GM23338 (cell line): ENCODE data around the gene CIRBP. TPM values are rescaled to one million over a fixed set of nuclear protein-coding genes. Genes with fewer than 3 reads are reported as not detected.

ENCODE experiments used
- ATAC-seq: fragments of 200-7000 bp; cut with Tn5 transposase; 3 replicates; pipeline ENCODE4 v1.9.1; 2020
- DNase-seq: peaks from one replicate; pipeline ENCODE4 v3.0.0-alpha.2; 2015; ENCODE audit warnings: low spot score
- H2AFZ ChIP-seq: fragments of 200-600 bp; sonication (generic); 2 replicates; pipeline ENCODE4 v1.8.0; 2016; ENCODE audit warnings: antibody characterized with exemption, mild to moderate bottlenecking, moderate library complexity
- H3F3A ChIP-seq: fragments of 200-600 bp; sonication (generic); replicated peaks from 2 replicates; pipeline ENCODE4 v1.8.0; 2017; ENCODE audit warnings: antibody characterized with exemption, mixed run types, low read depth
- H3K27ac ChIP-seq: fragments of 200-600 bp; sonication (generic); 2 replicates; pipeline ENCODE4 v1.6.1; 2016; ENCODE audit warnings: low read depth
- H3K27me3 ChIP-seq: fragments of 200-600 bp; sonication (generic); 2 replicates; pipeline ENCODE4 v1.8.0; 2016; ENCODE audit warnings: mild to moderate bottlenecking, mixed run types, moderate library complexity; ENCODE audit not compliant: insufficient read depth
- H3K36me3 ChIP-seq: fragments of 200-600 bp; sonication (generic); 2 replicates; pipeline ENCODE4 v1.8.0; 2016; ENCODE audit warnings: mild to moderate bottlenecking; ENCODE audit not compliant: insufficient read depth
- H3K4me1 ChIP-seq: fragments of 200-600 bp; sonication (generic); 2 replicates; pipeline ENCODE4 v1.8.0; 2016; ENCODE audit warnings: mild to moderate bottlenecking, moderate library complexity; ENCODE audit not compliant: insufficient read depth
- H3K4me2 ChIP-seq: fragments of 200-600 bp; sonication (generic); 2 replicates; pipeline ENCODE4 v1.7.1; 2017; ENCODE audit warnings: mixed run types
- H3K4me3 ChIP-seq: fragments of 200-600 bp; sonication (generic); 2 replicates; pipeline ENCODE4 v1.6.1; 2016; ENCODE audit warnings: mixed run types
- H3K79me2 ChIP-seq: fragments of 200-600 bp; sonication (generic); replicated peaks from 2 replicates; pipeline ENCODE4 v1.8.0; 2017; ENCODE audit warnings: mild to moderate bottlenecking; ENCODE audit not compliant: insufficient read depth
- H3K9me2 ChIP-seq: fragments of 200-600 bp; sonication (generic); 2 replicates; pipeline ENCODE4 v1.8.0; 2017; ENCODE audit not compliant: insufficient read depth
- H4K20me1 ChIP-seq: fragments of 200-600 bp; sonication (generic); replicated peaks from 2 replicates; pipeline ENCODE4 v1.8.0; 2017; ENCODE audit warnings: mild to moderate bottlenecking; ENCODE audit not compliant: insufficient read depth
- H3K27ac Mint-ChIP-seq: 2 replicates; pipeline ENCODE4 v1.8.0; 2020; ENCODE audit warnings: inconsistent platforms, mild to moderate bottlenecking, moderate library complexity, mixed read lengths
- H3K27me3 Mint-ChIP-seq: 3 replicates; pipeline ENCODE4 v1.8.0; 2022; ENCODE audit warnings: low read depth, mild to moderate bottlenecking, moderate library complexity, mixed read lengths, inconsistent platforms; ENCODE audit not compliant: insufficient read depth, poor library complexity
- H3K36me3 Mint-ChIP-seq: 3 replicates; pipeline ENCODE4 v1.8.0; 2021; ENCODE audit warnings: low read depth, mild to moderate bottlenecking, inconsistent platforms, moderate library complexity, mixed read lengths
- H3K4me1 Mint-ChIP-seq: 3 replicates; pipeline ENCODE4 v1.8.0; 2020; ENCODE audit warnings: mild to moderate bottlenecking, inconsistent platforms, mixed read lengths
- H3K4me3 Mint-ChIP-seq: 3 replicates; pipeline ENCODE4 v1.8.0; 2021; ENCODE audit warnings: moderate library complexity, mild to moderate bottlenecking, inconsistent platforms, mixed read lengths
- H3K9me3 Mint-ChIP-seq: 3 replicates; pipeline ENCODE4 v1.8.0; 2020; ENCODE audit warnings: moderate library complexity, mild to moderate bottlenecking, inconsistent platforms, mixed read lengths
- CREB1 ChIP-seq: fragments of 250-450 bp; sonication (Bioruptor Pico); IDR thresholded peaks from 2 replicates; pipeline ENCODE4 v1.5.0; 2020; ENCODE audit warnings: low read depth, mild to moderate bottlenecking, moderate library complexity
- EZH2 ChIP-seq: fragments of 200-600 bp; sonication (generic); IDR thresholded peaks from one replicate; pipeline ENCODE4 v1.8.0; 2017; ENCODE audit warnings: antibody characterized with exemption, mild to moderate bottlenecking, low read depth; ENCODE audit not compliant: unreplicated experiment
- EZH2phosphoT487 ChIP-seq: fragments of 200-600 bp; sonication (generic); IDR thresholded peaks from one replicate; pipeline ENCODE4 v1.8.1; 2018; ENCODE audit warnings: antibody characterized with exemption; ENCODE audit not compliant: unreplicated experiment
- JUNB ChIP-seq: IDR thresholded peaks from one replicate; pipeline ENCODE4 v1.6.1; 2016; ENCODE audit warnings: antibody characterized with exemption; ENCODE audit not compliant: unreplicated experiment
- NANOG ChIP-seq: IDR thresholded peaks from 2 replicates; pipeline ENCODE4 v1.6.1; 2016; ENCODE audit warnings: antibody characterized with exemption, borderline replicate concordance
- POLR2AphosphoS5 ChIP-seq: IDR thresholded peaks from 2 replicates; pipeline ENCODE4 v1.6.1; 2016; ENCODE audit warnings: antibody characterized with exemption, low read depth
- STAT1 ChIP-seq: IDR thresholded peaks from one replicate; pipeline ENCODE4 v1.6.1; 2016; ENCODE audit warnings: antibody characterized with exemption; ENCODE audit not compliant: unreplicated experiment
- ZNF114 ChIP-seq: fragments of 250-450 bp; sonication (Bioruptor Pico); IDR thresholded peaks from 2 replicates; pipeline ENCODE4 v1.5.0; 2020; ENCODE audit warnings: mild to moderate bottlenecking, moderate library complexity
- ZNF331 ChIP-seq: fragments of 250-450 bp; sonication (Bioruptor Pico); IDR thresholded peaks from 2 replicates; pipeline ENCODE4 v1.5.0; 2020; ENCODE audit warnings: low read depth, mild to moderate bottlenecking, moderate library complexity
- polyA plus RNA-seq: library from polyadenylated mRNA; unstranded; fragments of >200 nt; fragmentation: Nextera tagmentation; extraction: Ambion mirVana; gene quantifications from 2 replicates; pipeline ENCODE4 v1.2.1, GENCODE V29; 2016
- total RNA-seq: library from RNA; depleted of rRNA; stranded (reverse); fragments of >200 nt; shearing (Covaris generic); gene quantifications from 2 replicates; pipeline ENCODE4 v1.2.3, GENCODE V29; 2014
- TF ChIP-seq, protein P1 (sequence below), 2 experiments: fragments of 200-600 bp in 1 of 2; sonication (generic) in 1 of 2; conservative IDR thresholded peaks; 2 replicates each; pipeline versions ENCODE4 v1.5.1 to v1.6.1; 2016 to 2017; ENCODE audit warnings: antibody characterized with exemption in 2 of 2, low read depth in 2 of 2, mild to moderate bottlenecking in 2 of 2, moderate library complexity in 1 of 2
- TF ChIP-seq, protein P2 (sequence below): IDR thresholded peaks from one replicate; pipeline ENCODE4 v1.6.1; 2018; ENCODE audit warnings: antibody characterized with exemption; ENCODE audit not compliant: unreplicated experiment
- TF ChIP-seq, protein P3 (sequence below): fragments of 250-450 bp; sonication (Bioruptor Pico); IDR thresholded peaks from 2 replicates; pipeline ENCODE4 v1.5.0; 2020; ENCODE audit warnings: mild to moderate bottlenecking, moderate library complexity
- TF ChIP-seq, protein P4 (sequence below): IDR thresholded peaks from 2 replicates; pipeline ENCODE4 v1.6.1; 2016; ENCODE audit warnings: antibody characterized with exemption

The CIRBP gene
- total and polyA plus RNA-seq, 2 experiments from 2014 or later = 153 to 202 TPM

DNA sequence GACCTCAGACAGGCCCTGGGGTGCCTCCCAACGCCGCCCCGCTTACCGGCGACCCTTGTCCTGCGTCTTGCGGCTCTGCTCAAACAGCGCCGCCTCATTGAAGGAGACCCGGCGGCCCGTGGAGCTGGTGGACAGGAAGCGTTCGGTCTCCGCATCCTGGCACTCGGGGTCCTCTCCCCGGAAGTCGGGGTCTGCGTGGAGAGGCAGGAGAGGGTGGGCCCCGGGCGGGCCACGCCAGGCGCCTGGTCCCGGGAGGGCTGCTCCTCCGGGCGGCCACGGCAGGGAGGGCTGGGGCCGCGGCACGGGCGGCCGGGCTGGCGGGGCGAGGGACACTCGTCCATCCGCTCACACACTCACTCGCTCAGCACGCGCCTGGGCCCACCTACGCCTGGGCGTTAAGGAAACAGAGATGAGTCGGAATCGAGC, 34.2 kb upstream of the CIRBP start:
- DNase-seq = no peak
- no peak for TF ChIP-seq JUNB
- no peak for TF ChIP-seq CREB1 (CRISPR knock-in tag)
- TF ChIP-seq, protein P1, sequence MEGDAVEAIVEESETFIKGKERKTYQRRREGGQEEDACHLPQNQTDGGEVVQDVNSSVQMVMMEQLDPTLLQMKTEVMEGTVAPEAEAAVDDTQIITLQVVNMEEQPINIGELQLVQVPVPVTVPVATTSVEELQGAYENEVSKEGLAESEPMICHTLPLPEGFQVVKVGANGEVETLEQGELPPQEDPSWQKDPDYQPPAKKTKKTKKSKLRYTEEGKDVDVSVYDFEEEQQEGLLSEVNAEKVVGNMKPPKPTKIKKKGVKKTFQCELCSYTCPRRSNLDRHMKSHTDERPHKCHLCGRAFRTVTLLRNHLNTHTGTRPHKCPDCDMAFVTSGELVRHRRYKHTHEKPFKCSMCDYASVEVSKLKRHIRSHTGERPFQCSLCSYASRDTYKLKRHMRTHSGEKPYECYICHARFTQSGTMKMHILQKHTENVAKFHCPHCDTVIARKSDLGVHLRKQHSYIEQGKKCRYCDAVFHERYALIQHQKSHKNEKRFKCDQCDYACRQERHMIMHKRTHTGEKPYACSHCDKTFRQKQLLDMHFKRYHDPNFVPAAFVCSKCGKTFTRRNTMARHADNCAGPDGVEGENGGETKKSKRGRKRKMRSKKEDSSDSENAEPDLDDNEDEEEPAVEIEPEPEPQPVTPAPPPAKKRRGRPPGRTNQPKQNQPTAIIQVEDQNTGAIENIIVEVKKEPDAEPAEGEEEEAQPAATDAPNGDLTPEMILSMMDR (conservative IDR thresholded peaks at IDR 0.05; ENCODE audit: low read depth in 2 of 2) = no peak
- TF ChIP-seq EZH2 = no peak
- TF ChIP-seq, protein P2, sequence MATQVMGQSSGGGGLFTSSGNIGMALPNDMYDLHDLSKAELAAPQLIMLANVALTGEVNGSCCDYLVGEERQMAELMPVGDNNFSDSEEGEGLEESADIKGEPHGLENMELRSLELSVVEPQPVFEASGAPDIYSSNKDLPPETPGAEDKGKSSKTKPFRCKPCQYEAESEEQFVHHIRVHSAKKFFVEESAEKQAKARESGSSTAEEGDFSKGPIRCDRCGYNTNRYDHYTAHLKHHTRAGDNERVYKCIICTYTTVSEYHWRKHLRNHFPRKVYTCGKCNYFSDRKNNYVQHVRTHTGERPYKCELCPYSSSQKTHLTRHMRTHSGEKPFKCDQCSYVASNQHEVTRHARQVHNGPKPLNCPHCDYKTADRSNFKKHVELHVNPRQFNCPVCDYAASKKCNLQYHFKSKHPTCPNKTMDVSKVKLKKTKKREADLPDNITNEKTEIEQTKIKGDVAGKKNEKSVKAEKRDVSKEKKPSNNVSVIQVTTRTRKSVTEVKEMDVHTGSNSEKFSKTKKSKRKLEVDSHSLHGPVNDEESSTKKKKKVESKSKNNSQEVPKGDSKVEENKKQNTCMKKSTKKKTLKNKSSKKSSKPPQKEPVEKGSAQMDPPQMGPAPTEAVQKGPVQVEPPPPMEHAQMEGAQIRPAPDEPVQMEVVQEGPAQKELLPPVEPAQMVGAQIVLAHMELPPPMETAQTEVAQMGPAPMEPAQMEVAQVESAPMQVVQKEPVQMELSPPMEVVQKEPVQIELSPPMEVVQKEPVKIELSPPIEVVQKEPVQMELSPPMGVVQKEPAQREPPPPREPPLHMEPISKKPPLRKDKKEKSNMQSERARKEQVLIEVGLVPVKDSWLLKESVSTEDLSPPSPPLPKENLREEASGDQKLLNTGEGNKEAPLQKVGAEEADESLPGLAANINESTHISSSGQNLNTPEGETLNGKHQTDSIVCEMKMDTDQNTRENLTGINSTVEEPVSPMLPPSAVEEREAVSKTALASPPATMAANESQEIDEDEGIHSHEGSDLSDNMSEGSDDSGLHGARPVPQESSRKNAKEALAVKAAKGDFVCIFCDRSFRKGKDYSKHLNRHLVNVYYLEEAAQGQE = no peak
- no peak for TF ChIP-seq NANOG
- TF ChIP-seq POLR2AphosphoS5 = no peak
- TF ChIP-seq ZNF331 (CRISPR knock-in tag) = no peak
- TF ChIP-seq, protein P3, sequence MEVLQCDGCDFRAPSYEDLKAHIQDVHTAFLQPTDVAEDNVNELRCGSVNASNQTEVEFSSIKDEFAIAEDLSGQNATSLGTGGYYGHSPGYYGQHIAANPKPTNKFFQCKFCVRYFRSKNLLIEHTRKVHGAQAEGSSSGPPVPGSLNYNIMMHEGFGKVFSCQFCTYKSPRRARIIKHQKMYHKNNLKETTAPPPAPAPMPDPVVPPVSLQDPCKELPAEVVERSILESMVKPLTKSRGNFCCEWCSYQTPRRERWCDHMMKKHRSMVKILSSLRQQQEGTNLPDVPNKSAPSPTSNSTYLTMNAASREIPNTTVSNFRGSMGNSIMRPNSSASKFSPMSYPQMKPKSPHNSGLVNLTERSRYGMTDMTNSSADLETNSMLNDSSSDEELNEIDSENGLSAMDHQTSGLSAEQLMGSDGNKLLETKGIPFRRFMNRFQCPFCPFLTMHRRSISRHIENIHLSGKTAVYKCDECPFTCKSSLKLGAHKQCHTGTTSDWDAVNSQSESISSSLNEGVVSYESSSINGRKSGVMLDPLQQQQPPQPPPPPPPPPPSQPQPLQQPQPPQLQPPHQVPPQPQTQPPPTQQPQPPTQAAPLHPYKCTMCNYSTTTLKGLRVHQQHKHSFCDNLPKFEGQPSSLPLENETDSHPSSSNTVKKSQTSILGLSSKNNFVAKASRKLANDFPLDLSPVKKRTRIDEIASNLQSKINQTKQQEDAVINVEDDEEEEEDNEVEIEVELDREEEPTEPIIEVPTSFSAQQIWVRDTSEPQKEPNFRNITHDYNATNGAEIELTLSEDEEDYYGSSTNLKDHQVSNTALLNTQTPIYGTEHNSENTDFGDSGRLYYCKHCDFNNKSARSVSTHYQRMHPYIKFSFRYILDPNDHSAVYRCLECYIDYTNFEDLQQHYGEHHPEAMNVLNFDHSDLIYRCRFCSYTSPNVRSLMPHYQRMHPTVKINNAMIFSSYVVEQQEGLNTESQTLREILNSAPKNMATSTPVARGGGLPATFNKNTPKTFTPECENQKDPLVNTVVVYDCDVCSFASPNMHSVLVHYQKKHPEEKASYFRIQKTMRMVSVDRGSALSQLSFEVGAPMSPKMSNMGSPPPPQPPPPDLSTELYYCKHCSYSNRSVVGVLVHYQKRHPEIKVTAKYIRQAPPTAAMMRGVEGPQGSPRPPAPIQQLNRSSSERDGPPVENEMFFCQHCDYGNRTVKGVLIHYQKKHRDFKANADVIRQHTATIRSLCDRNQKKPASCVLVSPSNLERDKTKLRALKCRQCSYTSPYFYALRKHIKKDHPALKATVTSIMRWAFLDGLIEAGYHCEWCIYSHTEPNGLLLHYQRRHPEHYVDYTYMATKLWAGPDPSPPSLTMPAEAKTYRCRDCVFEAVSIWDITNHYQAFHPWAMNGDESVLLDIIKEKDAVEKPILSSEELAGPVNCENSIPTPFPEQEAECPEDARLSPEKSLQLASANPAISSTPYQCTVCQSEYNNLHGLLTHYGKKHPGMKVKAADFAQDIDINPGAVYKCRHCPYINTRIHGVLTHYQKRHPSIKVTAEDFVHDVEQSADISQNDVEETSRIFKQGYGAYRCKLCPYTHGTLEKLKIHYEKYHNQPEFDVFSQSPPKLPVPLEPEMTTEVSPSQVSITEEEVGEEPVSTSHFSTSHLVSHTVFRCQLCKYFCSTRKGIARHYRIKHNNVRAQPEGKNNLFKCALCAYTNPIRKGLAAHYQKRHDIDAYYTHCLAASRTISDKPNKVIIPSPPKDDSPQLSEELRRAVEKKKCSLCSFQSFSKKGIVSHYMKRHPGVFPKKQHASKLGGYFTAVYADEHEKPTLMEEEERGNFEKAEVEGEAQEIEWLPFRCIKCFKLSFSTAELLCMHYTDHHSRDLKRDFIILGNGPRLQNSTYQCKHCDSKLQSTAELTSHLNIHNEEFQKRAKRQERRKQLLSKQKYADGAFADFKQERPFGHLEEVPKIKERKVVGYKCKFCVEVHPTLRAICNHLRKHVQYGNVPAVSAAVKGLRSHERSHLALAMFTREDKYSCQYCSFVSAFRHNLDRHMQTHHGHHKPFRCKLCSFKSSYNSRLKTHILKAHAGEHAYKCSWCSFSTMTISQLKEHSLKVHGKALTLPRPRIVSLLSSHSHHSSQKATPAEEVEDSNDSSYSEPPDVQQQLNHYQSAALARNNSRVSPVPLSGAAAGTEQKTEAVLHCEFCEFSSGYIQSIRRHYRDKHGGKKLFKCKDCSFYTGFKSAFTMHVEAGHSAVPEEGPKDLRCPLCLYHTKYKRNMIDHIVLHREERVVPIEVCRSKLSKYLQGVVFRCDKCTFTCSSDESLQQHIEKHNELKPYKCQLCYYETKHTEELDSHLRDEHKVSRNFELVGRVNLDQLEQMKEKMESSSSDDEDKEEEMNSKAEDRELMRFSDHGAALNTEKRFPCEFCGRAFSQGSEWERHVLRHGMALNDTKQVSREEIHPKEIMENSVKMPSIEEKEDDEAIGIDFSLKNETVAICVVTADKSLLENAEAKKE (CRISPR knock-in tag) = no peak
- TF ChIP-seq, protein P4, sequence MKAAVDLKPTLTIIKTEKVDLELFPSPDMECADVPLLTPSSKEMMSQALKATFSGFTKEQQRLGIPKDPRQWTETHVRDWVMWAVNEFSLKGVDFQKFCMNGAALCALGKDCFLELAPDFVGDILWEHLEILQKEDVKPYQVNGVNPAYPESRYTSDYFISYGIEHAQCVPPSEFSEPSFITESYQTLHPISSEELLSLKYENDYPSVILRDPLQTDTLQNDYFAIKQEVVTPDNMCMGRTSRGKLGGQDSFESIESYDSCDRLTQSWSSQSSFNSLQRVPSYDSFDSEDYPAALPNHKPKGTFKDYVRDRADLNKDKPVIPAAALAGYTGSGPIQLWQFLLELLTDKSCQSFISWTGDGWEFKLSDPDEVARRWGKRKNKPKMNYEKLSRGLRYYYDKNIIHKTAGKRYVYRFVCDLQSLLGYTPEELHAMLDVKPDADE = no peak
- TF ChIP-seq ZNF114 (CRISPR knock-in tag) = no peak
- no peak for TF ChIP-seq EZH2phosphoT487
- TF ChIP-seq STAT1 = no peak
- no peaks in the 10 kb centered on the region for H3K79me2 ChIP-seq

More for the DNA sequence above, 34.2 kb upstream of the CIRBP start:
- peaks cover 12% of the 10 kb centered on the region for H3K4me1 Mint-ChIP-seq
- H2AFZ ChIP-seq = no peak overlapping the region
- H4K20me1 ChIP-seq = peaks cover 4% of the 10 kb centered on the region
- H3K27me3 ChIP-seq = no peaks in the 10 kb centered on the region
- H3K36me3 ChIP-seq = no peaks in the 10 kb centered on the region
- no peak overlapping the region for H3K27ac ChIP-seq
- no peaks in the 10 kb centered on the region for H3K9me2 ChIP-seq
- H3K9me3 Mint-ChIP-seq = no peaks in the 10 kb centered on the region
- H3F3A ChIP-seq = peaks cover 29% of the 10 kb centered on the region
- no peak for ATAC-seq
- H3K36me3 Mint-ChIP-seq = peaks cover 4% of the 10 kb centered on the region; the same call in 1 of the 3 replicates
- peaks cover 12% of the 10 kb centered on the region; the same call in 1 of the 2 replicates for H3K4me1 ChIP-seq
- peaks cover 6% of the 10 kb centered on the region for H3K27me3 Mint-ChIP-seq
- no peak overlapping the region for H3K27ac Mint-ChIP-seq
- H3K4me3 ChIP-seq = no peak overlapping the region
- H3K4me2 ChIP-seq = no peak overlapping the region
- no peak overlapping the region for H3K4me3 Mint-ChIP-seq
